SK-N-SH treated with all-trans-retinoic acid at 6 μM for 48 hours (cell line): ENCODE results near the gene KRT78.

Experiments used
- ATAC-seq: fragments of 200-7000 bp; cut with Tn5 transposase; 3 replicates; pipeline ENCODE4 v1.9.1; 2020; ENCODE audit warnings: mild to moderate bottlenecking, moderate library complexity
- ARNTL ChIP-seq: fragments of 450-650 bp; formaldehyde crosslinking; IDR thresholded peaks from 2 replicates; pipeline ENCODE4 v1.5.0; 2020; ENCODE audit warnings: low read depth, mild to moderate bottlenecking, moderate library complexity, borderline replicate concordance
- BACH2 ChIP-seq: fragments of 250-450 bp; sonication (Bioruptor Pico); IDR thresholded peaks from 2 replicates; pipeline ENCODE4 v1.9.0; 2021; ENCODE audit warnings: mild to moderate bottlenecking, borderline replicate concordance
- CSDC2 ChIP-seq: fragments of 250-450 bp; sonication (Bioruptor Pico); IDR thresholded peaks from 2 replicates; pipeline ENCODE4 v1.5.0; 2020; ENCODE audit warnings: mild to moderate bottlenecking, moderate library complexity
- ESRRG ChIP-seq: fragments of 250-450 bp; sonication (Bioruptor Pico); IDR thresholded peaks from 2 replicates; pipeline ENCODE4 v1.6.1; 2021; ENCODE audit warnings: mild to moderate bottlenecking
- GLIS3 ChIP-seq: fragments of 250-450 bp; sonication (Bioruptor Pico); IDR thresholded peaks from 2 replicates; pipeline ENCODE4 v1.5.0; 2020; ENCODE audit warnings: mild to moderate bottlenecking, moderate library complexity
- OSR1 ChIP-seq: fragments of 250-450 bp; sonication (Bioruptor Pico); IDR thresholded peaks from 2 replicates; pipeline ENCODE4 v1.8.0; 2022; ENCODE audit warnings: moderate library complexity, mild to moderate bottlenecking, inconsistent platforms
- RARB ChIP-seq: fragments of 250-450 bp; sonication (Bioruptor Pico); IDR thresholded peaks from 2 replicates; pipeline ENCODE4 v1.8.0; 2021; ENCODE audit warnings: mild to moderate bottlenecking, moderate library complexity
- SNAI2 ChIP-seq: fragments of 250-450 bp; sonication (Bioruptor Pico); IDR thresholded peaks from 2 replicates; pipeline ENCODE4 v1.5.0; 2020; ENCODE audit warnings: mild to moderate bottlenecking, moderate library complexity
- TCF4 ChIP-seq: fragments of 250-450 bp; sonication (Bioruptor Pico); IDR thresholded peaks from 2 replicates; pipeline ENCODE4 v1.8.0; 2021; ENCODE audit warnings: mild to moderate bottlenecking, moderate library complexity, borderline replicate concordance
- ZC3H10 ChIP-seq: fragments of 250-450 bp; sonication (Bioruptor Pico); IDR thresholded peaks from 2 replicates; pipeline ENCODE4 v1.5.1; 2021; ENCODE audit warnings: mild to moderate bottlenecking, moderate library complexity
- ZFP3 ChIP-seq: fragments of 250-450 bp; sonication (Bioruptor Pico); IDR thresholded peaks from 2 replicates; pipeline ENCODE4 v1.5.0; 2020; ENCODE audit warnings: mild to moderate bottlenecking, moderate library complexity
- ZNF565 ChIP-seq: fragments of 450-650 bp; formaldehyde crosslinking; conservative IDR thresholded peaks from 2 replicates; pipeline ENCODE4 v1.5.0; 2020; ENCODE audit warnings: low read depth, mild to moderate bottlenecking, moderate library complexity
- ZNF70 ChIP-seq: fragments of 450-650 bp; formaldehyde crosslinking; IDR thresholded peaks from 2 replicates; pipeline ENCODE4 v1.5.0; 2020; ENCODE audit warnings: mild to moderate bottlenecking, moderate library complexity
- ZNF8 ChIP-seq: fragments of 450-650 bp; formaldehyde crosslinking; IDR thresholded peaks from 2 replicates; pipeline ENCODE4 v1.5.0; 2020; ENCODE audit warnings: mild to moderate bottlenecking, moderate library complexity
- TF ChIP-seq, protein P1 (sequence below): fragments of 250-450 bp; sonication (Bioruptor Pico); IDR thresholded peaks from 2 replicates; pipeline ENCODE4 v1.8.0; 2021; ENCODE audit warnings: low read depth, mild to moderate bottlenecking, moderate library complexity, borderline replicate concordance
- TF ChIP-seq, protein P2 (sequence below): fragments of 250-450 bp; sonication (Bioruptor Pico); IDR thresholded peaks from 2 replicates; pipeline ENCODE4 v1.5.1; 2020; ENCODE audit warnings: low read depth, mild to moderate bottlenecking, moderate library complexity
- TF ChIP-seq, protein P3 (sequence below): fragments of 250-450 bp; sonication (Bioruptor Pico); IDR thresholded peaks from 2 replicates; pipeline ENCODE4 v1.5.1; 2021; ENCODE audit warnings: mild to moderate bottlenecking, moderate library complexity
- TF ChIP-seq, protein P4 (sequence below): fragments of 250-450 bp; sonication (Bioruptor Pico); IDR thresholded peaks from 2 replicates; pipeline ENCODE4 v1.5.0; 2020; ENCODE audit warnings: mild to moderate bottlenecking, moderate library complexity
- TF ChIP-seq, protein P5 (sequence below): fragments of 250-450 bp; sonication (Bioruptor Pico); IDR thresholded peaks from 2 replicates; pipeline ENCODE4 v1.8.0; 2020; ENCODE audit warnings: mild to moderate bottlenecking, moderate library complexity, borderline replicate concordance

KRT78 gene

DNA sequence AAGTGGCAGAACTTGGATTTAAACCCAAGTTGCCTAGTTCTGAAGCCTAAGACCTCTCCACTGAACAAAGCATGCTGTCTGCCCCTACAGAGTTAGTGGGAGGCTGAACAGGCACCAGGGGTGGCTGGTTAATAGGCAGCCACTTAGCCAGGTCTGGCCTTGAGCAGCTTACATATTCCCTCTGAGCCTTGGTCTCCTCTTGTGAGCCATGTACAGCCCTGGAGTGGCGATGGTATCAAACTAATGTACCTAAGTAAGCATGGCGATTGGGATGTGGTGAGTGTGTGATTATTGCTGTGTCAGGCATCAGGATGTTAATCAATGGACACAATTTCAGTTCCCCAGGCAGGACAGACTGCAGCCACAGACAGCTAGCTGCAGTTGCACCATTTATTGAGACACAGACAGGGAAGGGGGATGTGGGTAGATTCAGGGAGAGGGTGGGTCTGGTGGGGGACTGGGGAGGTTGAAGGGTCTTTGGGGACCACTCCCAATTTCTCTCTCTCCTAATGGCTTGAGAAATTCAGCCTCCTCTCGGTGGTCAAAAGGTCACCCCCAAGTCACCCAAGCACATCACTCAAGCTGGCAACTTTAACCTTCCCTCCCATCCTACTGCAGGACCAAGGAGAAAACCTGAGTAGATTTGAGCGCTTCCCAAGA is 27.6 kb downstream of the KRT78 start:
- TF ChIP-seq RARB (CRISPR knock-in tag) (no peak), ZNF565 (CRISPR knock-in tag) (no peak), OSR1 (CRISPR knock-in tag) (no peak), ARNTL (CRISPR knock-in tag) (no peak), GLIS3 (CRISPR knock-in tag) (no peak), ESRRG (CRISPR knock-in tag) (no peak), ZC3H10 (CRISPR knock-in tag) (no peak), ZFP3 (CRISPR knock-in tag) (no peak), BACH2 (CRISPR knock-in tag) (no peak), SNAI2 (CRISPR knock-in tag) (no peak), ZNF70 (CRISPR knock-in tag) (no peak), ZNF8 (CRISPR knock-in tag) (no peak), TCF4 (CRISPR knock-in tag) (no peak), CSDC2 (no peak)
- TF ChIP-seq, protein P1, sequence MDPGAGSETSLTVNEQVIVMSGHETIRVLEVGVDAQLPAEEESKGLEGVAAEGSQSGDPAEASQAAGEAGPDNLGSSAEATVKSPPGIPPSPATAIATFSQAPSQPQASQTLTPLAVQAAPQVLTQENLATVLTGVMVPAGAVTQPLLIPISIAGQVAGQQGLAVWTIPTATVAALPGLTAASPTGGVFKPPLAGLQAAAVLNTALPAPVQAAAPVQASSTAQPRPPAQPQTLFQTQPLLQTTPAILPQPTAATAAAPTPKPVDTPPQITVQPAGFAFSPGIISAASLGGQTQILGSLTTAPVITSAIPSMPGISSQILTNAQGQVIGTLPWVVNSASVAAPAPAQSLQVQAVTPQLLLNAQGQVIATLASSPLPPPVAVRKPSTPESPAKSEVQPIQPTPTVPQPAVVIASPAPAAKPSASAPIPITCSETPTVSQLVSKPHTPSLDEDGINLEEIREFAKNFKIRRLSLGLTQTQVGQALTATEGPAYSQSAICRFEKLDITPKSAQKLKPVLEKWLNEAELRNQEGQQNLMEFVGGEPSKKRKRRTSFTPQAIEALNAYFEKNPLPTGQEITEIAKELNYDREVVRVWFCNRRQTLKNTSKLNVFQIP (CRISPR knock-in tag) = no peak
- TF ChIP-seq, protein P2, sequence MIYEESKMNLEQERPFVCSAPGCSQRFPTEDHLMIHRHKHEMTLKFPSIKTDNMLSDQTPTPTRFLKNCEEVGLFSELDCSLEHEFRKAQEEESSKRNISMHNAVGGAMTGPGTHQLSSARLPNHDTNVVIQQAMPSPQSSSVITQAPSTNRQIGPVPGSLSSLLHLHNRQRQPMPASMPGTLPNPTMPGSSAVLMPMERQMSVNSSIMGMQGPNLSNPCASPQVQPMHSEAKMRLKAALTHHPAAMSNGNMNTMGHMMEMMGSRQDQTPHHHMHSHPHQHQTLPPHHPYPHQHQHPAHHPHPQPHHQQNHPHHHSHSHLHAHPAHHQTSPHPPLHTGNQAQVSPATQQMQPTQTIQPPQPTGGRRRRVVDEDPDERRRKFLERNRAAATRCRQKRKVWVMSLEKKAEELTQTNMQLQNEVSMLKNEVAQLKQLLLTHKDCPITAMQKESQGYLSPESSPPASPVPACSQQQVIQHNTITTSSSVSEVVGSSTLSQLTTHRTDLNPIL (CRISPR knock-in tag) = no peak
- TF ChIP-seq, protein P3, sequence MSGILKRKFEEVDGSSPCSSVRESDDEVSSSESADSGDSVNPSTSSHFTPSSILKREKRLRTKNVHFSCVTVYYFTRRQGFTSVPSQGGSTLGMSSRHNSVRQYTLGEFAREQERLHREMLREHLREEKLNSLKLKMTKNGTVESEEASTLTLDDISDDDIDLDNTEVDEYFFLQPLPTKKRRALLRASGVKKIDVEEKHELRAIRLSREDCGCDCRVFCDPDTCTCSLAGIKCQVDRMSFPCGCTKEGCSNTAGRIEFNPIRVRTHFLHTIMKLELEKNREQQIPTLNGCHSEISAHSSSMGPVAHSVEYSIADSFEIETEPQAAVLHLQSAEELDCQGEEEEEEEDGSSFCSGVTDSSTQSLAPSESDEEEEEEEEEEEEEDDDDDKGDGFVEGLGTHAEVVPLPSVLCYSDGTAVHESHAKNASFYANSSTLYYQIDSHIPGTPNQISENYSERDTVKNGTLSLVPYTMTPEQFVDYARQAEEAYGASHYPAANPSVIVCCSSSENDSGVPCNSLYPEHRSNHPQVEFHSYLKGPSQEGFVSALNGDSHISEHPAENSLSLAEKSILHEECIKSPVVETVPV (CRISPR knock-in tag) = no peak
- TF ChIP-seq, protein P4, sequence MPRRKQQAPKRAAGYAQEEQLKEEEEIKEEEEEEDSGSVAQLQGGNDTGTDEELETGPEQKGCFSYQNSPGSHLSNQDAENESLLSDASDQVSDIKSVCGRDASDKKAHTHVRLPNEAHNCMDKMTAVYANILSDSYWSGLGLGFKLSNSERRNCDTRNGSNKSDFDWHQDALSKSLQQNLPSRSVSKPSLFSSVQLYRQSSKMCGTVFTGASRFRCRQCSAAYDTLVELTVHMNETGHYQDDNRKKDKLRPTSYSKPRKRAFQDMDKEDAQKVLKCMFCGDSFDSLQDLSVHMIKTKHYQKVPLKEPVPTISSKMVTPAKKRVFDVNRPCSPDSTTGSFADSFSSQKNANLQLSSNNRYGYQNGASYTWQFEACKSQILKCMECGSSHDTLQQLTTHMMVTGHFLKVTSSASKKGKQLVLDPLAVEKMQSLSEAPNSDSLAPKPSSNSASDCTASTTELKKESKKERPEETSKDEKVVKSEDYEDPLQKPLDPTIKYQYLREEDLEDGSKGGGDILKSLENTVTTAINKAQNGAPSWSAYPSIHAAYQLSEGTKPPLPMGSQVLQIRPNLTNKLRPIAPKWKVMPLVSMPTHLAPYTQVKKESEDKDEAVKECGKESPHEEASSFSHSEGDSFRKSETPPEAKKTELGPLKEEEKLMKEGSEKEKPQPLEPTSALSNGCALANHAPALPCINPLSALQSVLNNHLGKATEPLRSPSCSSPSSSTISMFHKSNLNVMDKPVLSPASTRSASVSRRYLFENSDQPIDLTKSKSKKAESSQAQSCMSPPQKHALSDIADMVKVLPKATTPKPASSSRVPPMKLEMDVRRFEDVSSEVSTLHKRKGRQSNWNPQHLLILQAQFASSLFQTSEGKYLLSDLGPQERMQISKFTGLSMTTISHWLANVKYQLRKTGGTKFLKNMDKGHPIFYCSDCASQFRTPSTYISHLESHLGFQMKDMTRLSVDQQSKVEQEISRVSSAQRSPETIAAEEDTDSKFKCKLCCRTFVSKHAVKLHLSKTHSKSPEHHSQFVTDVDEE (CRISPR knock-in tag) = no peak
- TF ChIP-seq, protein P5, sequence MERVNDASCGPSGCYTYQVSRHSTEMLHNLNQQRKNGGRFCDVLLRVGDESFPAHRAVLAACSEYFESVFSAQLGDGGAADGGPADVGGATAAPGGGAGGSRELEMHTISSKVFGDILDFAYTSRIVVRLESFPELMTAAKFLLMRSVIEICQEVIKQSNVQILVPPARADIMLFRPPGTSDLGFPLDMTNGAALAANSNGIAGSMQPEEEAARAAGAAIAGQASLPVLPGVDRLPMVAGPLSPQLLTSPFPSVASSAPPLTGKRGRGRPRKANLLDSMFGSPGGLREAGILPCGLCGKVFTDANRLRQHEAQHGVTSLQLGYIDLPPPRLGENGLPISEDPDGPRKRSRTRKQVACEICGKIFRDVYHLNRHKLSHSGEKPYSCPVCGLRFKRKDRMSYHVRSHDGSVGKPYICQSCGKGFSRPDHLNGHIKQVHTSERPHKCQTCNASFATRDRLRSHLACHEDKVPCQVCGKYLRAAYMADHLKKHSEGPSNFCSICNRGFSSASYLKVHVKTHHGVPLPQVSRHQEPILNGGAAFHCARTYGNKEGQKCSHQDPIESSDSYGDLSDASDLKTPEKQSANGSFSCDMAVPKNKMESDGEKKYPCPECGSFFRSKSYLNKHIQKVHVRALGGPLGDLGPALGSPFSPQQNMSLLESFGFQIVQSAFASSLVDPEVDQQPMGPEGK (CRISPR knock-in tag) = no peak
- ATAC-seq = no peak

DNA sequence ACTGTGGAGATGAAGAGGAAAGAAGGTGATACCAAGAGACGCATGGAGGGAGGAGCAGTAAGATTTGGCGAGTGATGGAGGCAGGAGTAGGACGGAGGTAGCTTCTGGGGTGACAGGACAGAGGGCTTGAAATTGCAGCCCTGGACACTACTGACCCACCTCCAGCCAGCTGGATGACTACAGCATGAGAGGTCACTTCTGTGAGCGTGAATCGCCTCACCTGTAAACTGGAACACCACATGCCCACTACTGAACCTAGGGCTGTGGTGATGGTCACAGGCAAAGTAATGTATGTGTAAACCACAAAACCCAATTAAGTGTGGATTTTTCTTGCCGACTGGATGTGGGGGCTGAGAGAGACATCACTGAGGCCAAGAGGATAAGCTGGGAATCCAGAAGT is 28.3 kb downstream of the KRT78 start:
- no peak for ATAC-seq
- TF ChIP-seq ZNF70 (CRISPR knock-in tag) = no peak
- TF ChIP-seq ZC3H10 (CRISPR knock-in tag) = no peak
- TF ChIP-seq, protein P3 (CRISPR knock-in tag) = no peak
- TF ChIP-seq OSR1 (CRISPR knock-in tag) = no peak
- TF ChIP-seq, protein P1 (CRISPR knock-in tag) = no peak
- TF ChIP-seq GLIS3 (CRISPR knock-in tag) = no peak
- TF ChIP-seq ZNF8 (CRISPR knock-in tag) = no peak
